GM19043 (cell line): Measurements from ENCODE around the gene VDR.
A peak's percentile ranks its signal among the peaks of the same experiment; 100 is the strongest.

Experiments used
- ATAC-seq: cut with Tn5 transposase; IDR thresholded peaks from one replicate; pipeline ENCODE4 v1.9.1; 2021; ENCODE audit warnings: low read depth; ENCODE audit not compliant: unreplicated experiment

VDR gene

DNA sequence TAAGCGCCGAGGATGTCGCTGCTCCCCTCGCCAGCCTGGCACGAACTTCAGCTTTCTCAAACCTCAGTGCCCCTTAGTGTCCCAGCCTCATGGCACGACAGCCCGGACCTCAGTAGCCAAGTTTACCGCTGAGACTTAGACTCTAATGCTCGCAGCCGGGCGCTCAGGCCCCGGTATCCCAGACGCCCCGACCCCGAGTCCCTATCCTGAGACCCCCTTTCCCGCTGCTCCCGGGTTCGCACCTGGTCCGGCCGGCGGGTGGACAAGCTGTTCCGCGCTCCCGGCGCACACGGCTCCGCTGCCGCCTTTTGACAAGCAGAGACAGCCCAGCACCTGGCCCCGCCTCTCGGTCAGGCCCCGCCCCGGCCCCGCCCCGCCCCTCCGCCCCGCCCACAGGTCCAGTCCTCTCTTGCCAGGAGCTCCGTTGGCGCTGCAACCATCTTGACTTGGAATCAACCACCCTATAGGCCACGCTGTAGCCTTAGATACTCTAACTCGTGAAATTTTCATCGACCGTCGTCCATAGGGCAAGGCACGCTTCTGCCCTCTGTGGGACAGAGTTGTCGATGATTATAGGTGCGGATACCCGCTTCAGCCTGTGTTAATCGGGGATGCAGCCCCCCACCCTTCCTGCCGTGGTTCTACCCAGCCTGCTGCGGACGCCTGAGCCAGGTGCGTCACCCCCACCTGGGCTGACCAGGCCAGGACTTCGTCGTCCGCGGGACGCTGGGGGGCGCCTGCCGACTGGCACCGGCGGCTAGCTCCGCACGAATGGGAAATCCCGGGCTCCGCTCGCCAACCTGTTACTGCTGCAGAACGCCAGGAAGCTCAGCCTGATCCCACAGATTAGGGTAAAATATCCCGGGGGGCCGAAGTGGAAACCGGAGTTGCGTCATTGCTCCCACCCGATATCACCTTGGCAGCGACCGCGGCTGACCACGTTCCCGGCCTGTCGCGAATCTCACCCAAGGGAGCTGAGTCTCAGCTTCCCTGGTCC lies at the start of gene VDR:
Gene VDR, minus strand, starts transcription at position 282 of the 997 bp plus-strand sequence. CDS start 25,881 bp downstream, outside the sequence.
- peak; percentile 60 for ATAC-seq

DNA sequence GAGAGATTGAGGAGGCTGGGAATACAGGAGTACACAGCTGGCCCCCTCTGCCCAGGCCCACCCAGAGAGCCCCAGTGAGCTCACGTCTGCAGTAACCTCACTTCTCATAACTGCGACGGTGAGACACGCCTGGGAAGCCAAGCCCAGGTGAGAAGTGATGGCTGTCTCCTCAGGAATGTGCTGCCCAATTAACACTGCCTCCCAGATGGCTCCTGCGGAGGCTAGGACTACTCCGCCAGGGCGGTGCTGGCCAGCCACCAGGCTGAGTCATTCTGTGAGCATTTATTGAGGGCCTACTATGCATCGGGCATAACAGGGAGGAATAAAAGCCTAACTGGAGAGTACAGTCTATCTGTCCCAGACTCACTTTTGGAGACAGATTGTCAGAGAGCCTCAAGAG lies 49.3 kb upstream of the VDR start:
- ATAC-seq: no peak

DNA sequence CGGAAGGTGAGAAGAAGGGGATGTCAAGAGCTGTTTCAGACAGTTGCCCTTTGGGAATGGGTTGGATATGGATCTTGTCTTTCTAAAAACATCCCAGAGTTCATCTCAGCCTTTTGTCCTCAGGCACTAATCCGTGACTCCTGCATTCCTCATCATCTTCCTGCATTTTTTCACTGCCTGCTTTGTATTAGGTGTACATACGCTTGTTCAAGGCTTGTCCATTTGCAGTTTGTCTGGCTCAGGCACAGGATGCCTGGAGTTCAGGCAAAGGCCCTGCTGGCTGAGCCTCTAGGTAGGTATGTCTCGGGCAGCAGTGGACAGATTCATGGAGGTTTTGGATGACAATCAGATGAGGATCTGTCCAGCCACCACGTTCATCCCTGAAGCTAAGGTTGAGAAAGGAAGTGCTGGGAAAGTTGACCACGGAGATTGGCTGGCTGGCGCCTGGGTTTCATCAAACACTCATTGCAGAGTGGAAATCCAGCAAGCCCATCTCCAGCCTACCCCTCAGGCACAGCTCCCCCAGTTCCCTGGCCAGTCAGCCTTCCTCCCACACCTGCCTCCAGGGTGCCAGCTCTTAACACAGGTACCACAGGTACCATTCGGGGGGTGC lies 46.2 kb upstream of the VDR start:
- no peak for ATAC-seq

GRCh38 chr12:47949441-47950341 lies 44.9 kb upstream of the VDR start:
- ATAC-seq: no peak

DNA sequence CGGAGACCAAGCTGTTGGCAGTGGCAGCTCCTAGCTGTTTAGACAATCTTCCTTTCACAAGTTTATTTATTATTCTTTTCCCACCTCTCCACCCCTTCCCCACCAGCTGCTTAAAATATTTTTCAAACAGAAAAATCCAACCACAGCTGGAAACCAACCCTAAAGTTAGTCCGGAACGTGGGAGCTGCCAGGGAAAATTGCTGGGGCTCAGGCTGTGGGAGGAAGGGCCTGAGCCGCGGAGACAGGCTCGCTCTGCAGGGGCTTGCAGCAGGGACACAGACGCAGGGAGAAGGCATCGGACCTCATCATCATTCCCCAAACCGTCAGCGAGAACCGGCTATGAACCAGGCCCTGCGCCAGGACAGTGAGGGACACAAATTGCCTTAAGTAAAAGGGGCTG lies 42.5 kb upstream of the VDR start:
- ATAC-seq: no peak

GRCh38 chr12:47946413-47947323 lies 41.9 kb upstream of the VDR start:
- ATAC-seq: no peak

GRCh38 chr12:47945341-47945728 lies 40.5 kb upstream of the VDR start:
- no peak for ATAC-seq

GRCh38 chr12:47944685-47945340 lies 40.0 kb upstream of the VDR start:
- ATAC-seq: no peak

GRCh38 chr12:47943623-47944340 lies 39.0 kb upstream of the VDR start:
- no peak for ATAC-seq

DNA sequence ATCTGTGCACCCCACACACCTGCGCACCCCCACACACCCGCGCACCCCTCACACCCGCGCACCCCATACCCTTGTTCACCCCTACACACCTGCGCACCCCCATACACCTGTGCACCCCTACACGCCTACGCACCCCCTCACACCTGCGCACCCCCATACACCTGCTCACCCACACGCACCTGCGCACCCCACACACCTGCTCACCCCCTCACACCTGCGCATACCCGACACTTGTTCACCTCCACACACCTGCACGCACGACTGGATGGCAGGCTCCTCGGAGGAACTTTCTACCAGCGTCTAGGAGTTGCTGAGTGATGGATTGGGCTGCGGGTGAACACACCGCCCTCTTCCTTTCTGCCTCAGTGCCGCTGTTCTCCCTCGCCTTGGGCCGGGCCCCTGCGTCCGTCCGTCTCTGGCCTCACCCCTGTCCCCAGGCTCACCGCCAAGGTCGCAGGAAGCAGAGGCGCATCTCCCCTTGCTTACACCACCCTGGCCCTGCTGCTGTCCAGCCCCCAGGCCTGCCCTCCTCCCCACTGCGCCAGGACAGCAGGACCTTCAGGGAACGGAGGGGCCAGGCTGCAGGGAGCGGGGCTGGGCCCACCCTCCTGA lies 37.9 kb upstream of the VDR start:
- ATAC-seq: no peak

DNA sequence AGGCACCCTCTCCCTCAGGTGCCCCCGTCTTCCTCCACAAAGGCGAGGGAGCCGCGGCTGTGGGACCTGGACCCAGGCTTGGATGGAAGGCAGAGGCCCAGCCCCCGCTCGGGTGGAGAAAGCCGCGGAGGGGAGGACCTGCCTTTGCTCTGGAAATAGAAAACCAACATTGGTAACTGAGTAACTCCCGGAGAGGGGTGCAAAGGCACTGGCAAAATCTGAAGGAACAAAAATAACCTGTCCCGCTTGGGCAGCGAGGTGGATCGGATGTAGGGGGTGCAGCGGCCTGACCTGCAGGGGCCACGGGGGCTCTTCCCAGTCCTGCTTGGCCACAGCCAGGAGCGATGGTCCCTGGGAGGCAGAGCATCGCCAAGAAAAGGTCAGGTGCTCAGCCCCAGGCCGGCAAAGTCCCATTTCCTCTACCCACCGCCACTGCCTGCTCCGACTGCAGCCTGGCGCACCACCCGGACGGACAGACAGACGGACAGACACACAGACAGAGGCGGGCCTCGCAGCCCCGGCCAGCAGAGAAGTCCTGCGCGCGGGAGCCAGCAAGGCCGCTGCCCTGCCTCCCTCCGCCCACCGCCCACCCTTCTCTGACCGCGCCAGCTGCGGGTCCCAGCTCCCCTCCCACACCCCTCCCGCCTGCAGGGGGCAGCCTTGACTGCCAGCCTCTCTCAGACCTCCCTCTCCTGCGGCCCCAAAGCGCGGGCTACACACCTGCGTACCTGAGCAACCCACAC lies 37.2 kb upstream of the VDR start:
- ATAC-seq: no peak

DNA sequence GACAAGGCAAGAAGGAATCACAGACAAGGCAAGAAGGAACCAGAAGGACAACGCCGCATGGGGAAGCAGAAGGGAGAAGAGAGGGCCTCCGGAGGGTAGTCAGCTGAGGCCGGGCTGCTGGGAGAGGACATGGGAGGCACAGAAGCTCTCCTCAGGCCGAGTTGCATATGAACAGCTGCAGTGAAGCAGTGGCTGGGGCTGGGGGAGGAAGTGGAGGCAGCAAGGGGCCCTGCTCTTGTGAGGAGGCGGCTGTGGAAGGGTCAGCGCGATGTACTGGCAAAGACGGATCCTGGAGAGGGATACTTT lies 36.6 kb upstream of the VDR start:
- no peak for ATAC-seq

GRCh38 chr12:47940773-47941474 lies 36.1 kb upstream of the VDR start:
- no peak for ATAC-seq

- ATAC-seq: no peak
These were observed 34.3 kb upstream of the VDR start for GRCh38 chr12:47939009-47939601.

- no peak for ATAC-seq
These were observed 33.8 kb upstream of the VDR start for GRCh38 chr12:47938594-47938993.

GRCh38 chr12:47938093-47938492 lies 33.3 kb upstream of the VDR start:
- ATAC-seq: no peak

DNA sequence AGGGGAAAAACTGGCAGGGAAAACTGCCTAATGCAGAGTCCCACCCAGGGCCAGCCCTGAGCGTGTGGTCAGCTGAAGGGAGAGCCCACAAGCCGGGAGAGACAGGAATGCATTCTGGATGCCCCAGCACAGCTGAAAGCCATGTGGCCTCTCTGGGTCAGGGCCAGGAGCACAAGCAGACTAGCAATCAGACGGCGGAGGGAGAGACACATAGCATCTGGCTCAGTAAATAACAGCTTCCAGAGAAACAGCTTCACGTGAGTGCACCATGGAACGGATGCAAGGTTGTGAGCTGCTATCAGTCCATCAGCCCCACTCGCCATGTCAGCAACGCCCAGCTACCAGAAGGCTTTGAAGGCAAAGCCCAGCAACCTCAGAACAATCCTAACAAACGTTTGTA lies 30.4 kb upstream of the VDR start:
- no peak for ATAC-seq
